GM12878 (cell line): Measurements from ENCODE around the gene CMSS1. TPM values are rescaled to one million over a fixed set of nuclear protein-coding genes. Genes with fewer than 3 reads are reported as not detected.

ENCODE experiments used
- ATAC-seq: fragments of 200-7000 bp; cut with Tn5 transposase; 3 replicates; pipeline ENCODE4 v1.9.1; 2020; ENCODE audit warnings: mild to moderate bottlenecking, moderate library complexity
- BruUV-seq: library from RNA; stranded (reverse); fragments of 400-500 nt; replicated peaks from 2 replicates; lab custom pipeline; 2021; lab: Mats Ljungman, UMichigan
- CTCF ChIA-PET: fragments of 300-600 bp; sonication (Branson Sonifier 250); formaldehyde crosslinking; extraction: SDS; loops from one replicate; lab custom pipeline; 2021; ENCODE audit warnings: inconsistent platforms; lab: Yijun Ruan, JAX
- POLR2A ChIA-PET: fragments of 350-600 bp; formaldehyde crosslinking; extraction: SDS; loops from one replicate; lab custom pipeline; 2021; ENCODE audit warnings: inconsistent platforms; lab: Charles Lee
- RAD21 ChIA-PET: fragments of 300-600 bp; sonication (Branson Sonifier 250); formaldehyde crosslinking; loops from one replicate; lab custom pipeline; 2023; ENCODE audit warnings: antibody characterized with exemption; ENCODE audit not compliant: unreplicated experiment; lab: Charles Lee
- SMC1A ChIA-PET: fragments of 300-600 bp; sonication (Branson Sonifier 250); formaldehyde crosslinking; loops from one replicate; lab custom pipeline; 2023; ENCODE audit not compliant: unreplicated experiment, uncharacterized antibody; lab: Charles Lee
- DNase-seq: peaks from one replicate; pipeline ENCODE4 v3.0.0-alpha.2; 2011; ENCODE audit warnings: low read depth, low spot score
- FAIRE-seq: peaks from 3 replicates; lab custom pipeline; 2011; peaks lifted over from hg19 to GRCh38; lab: Jason Lieb, UNC
- H2AFZ ChIP-seq: 2 replicates; pipeline ENCODE4 v1.6.0; 2011; ENCODE audit warnings: low read depth, low read length, control low read depth; ENCODE audit not compliant: control insufficient read depth
- H3K27ac ChIP-seq: 2 replicates; pipeline ENCODE4 v1.5.1; 2011; ENCODE audit warnings: control low read depth; ENCODE audit not compliant: control insufficient read depth, insufficient read depth
- H3K27me3 ChIP-seq, 2 experiments: replicated peaks in 1 of 2; 2 replicates each; pipeline versions ENCODE4 v1.6.0 to v1.6.1; 2011; ENCODE audit warnings: low read length in 1 of 2; ENCODE audit not compliant: control insufficient read depth in 2 of 2, insufficient read depth in 2 of 2
- H3K36me3 ChIP-seq, 2 experiments: 2 replicates each; pipeline ENCODE4 v1.5.1; 2011; ENCODE audit warnings: low read length in 1 of 2; ENCODE audit not compliant: control insufficient read depth in 2 of 2, insufficient read depth in 2 of 2
- H3K4me1 ChIP-seq: 2 replicates; pipeline ENCODE4 v1.6.1; 2011; ENCODE audit warnings: mild to moderate bottlenecking, low read length, moderate library complexity, mixed read lengths; ENCODE audit not compliant: control insufficient read depth, insufficient read depth
- H3K4me2 ChIP-seq: 2 replicates; pipeline ENCODE4 v1.6.0; 2011; ENCODE audit warnings: control low read depth; ENCODE audit not compliant: control insufficient read depth, insufficient read depth
- H3K4me3 ChIP-seq: fragments of 200-600 bp; sonication (generic); 2 replicates; pipeline ENCODE4 v1.5.1; 2016
- H3K79me2 ChIP-seq: 2 replicates; pipeline ENCODE4 v1.6.0; 2011; ENCODE audit warnings: low read length; ENCODE audit not compliant: control insufficient read depth, insufficient read depth
- H3K9ac ChIP-seq: 2 replicates; pipeline ENCODE4 v1.8.0; 2011; ENCODE audit warnings: low read length, control low read depth, mixed read lengths; ENCODE audit not compliant: control insufficient read depth, insufficient read depth
- H3K9me3 ChIP-seq: replicated peaks from 3 replicates; pipeline ENCODE4 v1.5.1; 2011; ENCODE audit warnings: mild to moderate bottlenecking, low read length; ENCODE audit not compliant: control insufficient read depth, insufficient read depth
- H4K20me1 ChIP-seq: 2 replicates; pipeline ENCODE4 v1.6.0; 2011; ENCODE audit not compliant: control insufficient read depth, insufficient read depth
- ASH2L ChIP-seq: fragments of 300-600, 200-600 bp; sonication (generic); IDR thresholded peaks from 2 replicates; pipeline ENCODE4 v1.6.1; 2017; ENCODE audit warnings: low read depth, mild to moderate bottlenecking, borderline replicate concordance
- CBFB ChIP-seq: IDR thresholded peaks from 2 replicates; pipeline ENCODE4 v1.6.1; 2016; ENCODE audit warnings: antibody characterized with exemption, low read depth
- ESRRA ChIP-seq: IDR thresholded peaks from 2 replicates; pipeline ENCODE4 v1.6.1; 2012; ENCODE audit warnings: mild to moderate bottlenecking, low read length, improper control_type of control experiment
- HCFC1 ChIP-seq: fragments of 150-350 bp; IDR thresholded peaks from 2 replicates; pipeline ENCODE4 v1.6.1; 2014; ENCODE audit warnings: low read length
- IKZF2 ChIP-seq, 2 experiments: fragments of 450-650 bp; IDR thresholded peaks; 2 replicates each; pipeline ENCODE4 v1.6.1; 2017; ENCODE audit warnings: mild to moderate bottlenecking in 2 of 2, moderate library complexity in 2 of 2
- IRF5 ChIP-seq: fragments of 450-650 bp; IDR thresholded peaks from 2 replicates; pipeline ENCODE4 v1.6.1; 2017; ENCODE audit warnings: borderline replicate concordance
- PBX3 ChIP-seq: IDR thresholded peaks from 2 replicates; pipeline ENCODE4 v1.6.1; 2011; ENCODE audit warnings: mild to moderate bottlenecking, low read depth, low read length, moderate library complexity; ENCODE audit not compliant: insufficient replicate concordance
- RFX5 ChIP-seq: IDR thresholded peaks from 2 replicates; pipeline ENCODE4 v1.6.1; 2011; ENCODE audit warnings: low read depth, low read length, improper control_type of control experiment
- STAT3 ChIP-seq: IDR thresholded peaks from 2 replicates; pipeline ENCODE4 v1.6.1; 2011; ENCODE audit warnings: low read depth, low read length, improper control_type of control experiment
- YBX1 ChIP-seq: fragments of 450-650 bp; IDR thresholded peaks from 2 replicates; pipeline ENCODE4 v1.6.1; 2016; ENCODE audit warnings: antibody characterized with exemption
- YY1 ChIP-seq: IDR thresholded peaks from 2 replicates; pipeline ENCODE4 v1.6.1; 2011; ENCODE audit warnings: low read depth, mild to moderate bottlenecking, low read length
- ZBTB11 ChIP-seq: fragments of 450-650 bp; formaldehyde crosslinking; IDR thresholded peaks from 2 replicates; pipeline ENCODE4 v1.5.0; 2022; ENCODE audit warnings: mild to moderate bottlenecking, missing genetic modification characterization
- ZNF217 ChIP-seq: fragments of 450-650 bp; IDR thresholded peaks from 2 replicates; pipeline ENCODE4 v1.6.1; 2017; ENCODE audit warnings: antibody characterized with exemption, mild to moderate bottlenecking
- ZNF384 ChIP-seq: IDR thresholded peaks from 2 replicates; pipeline ENCODE4 v1.6.1; 2012; ENCODE audit warnings: low read depth, mild to moderate bottlenecking, low read length, improper control_type of control experiment, borderline replicate concordance
- WGBS: methylation state at CpG from one replicate; pipeline ENCODE4 v1.1.6; 2016; ENCODE audit warnings: low lambda C conversion rate; ENCODE audit not compliant: insufficient replicate concordance, insufficient coverage; ENCODE audit errors: missing lambda C conversion rate; 5-methylcytosine and 5-hydroxymethylcytosine counted together
- in situ Hi-C: fragments of 300-500 bp; cut with MboI; formaldehyde crosslinking; loops from 9 replicates; pipeline ENCODE4 v1.14.3; 2018; ENCODE audit warnings: mixed read lengths
- intact Hi-C: fragments of 100-400 bp; cut with micrococcal nuclease; formaldehyde crosslinking; loops from one replicate; pipeline ENCODE4 v1.14.2; 2022; ENCODE audit not compliant: unreplicated experiment
- polyA plus RNA-seq, 11 experiments: library from polyadenylated mRNA; depleted of rRNA in 4 of 11; unstranded in 6 of 11; stranded (reverse) in 5 of 11; fragments of >200 nt; fragmentation: Nextera tagmentation in 4 of 11; fragmentation: Illumina TruSeq in 1 of 11; extraction: Ambion mirVana in 4 of 11; extraction: Trizol in 1 of 11; gene quantifications; 1 replicate in 1 of 11; 2 replicates in 10 of 11; pipeline versions ENCODE4 v1.2.1 to v1.2.3, GENCODE V29; 2011 to 2016; ENCODE audit warnings: inconsistent platforms in 2 of 11, missing spikeins in 2 of 11, low read depth in 1 of 11
- total RNA-seq, 4 experiments: library from RNA; depleted of rRNA in 3 of 4; stranded (reverse); fragments of >200 nt in 3 of 4; fragmentation: Illumina TruSeq in 1 of 4; extraction: Trizol in 1 of 4; gene quantifications; 2 replicates each; pipeline versions ENCODE4 v1.2.1 to v1.2.3, GENCODE V29; 2013 to 2021
- TF ChIP-seq, protein P1 (sequence below): fragments of 450-650 bp; IDR thresholded peaks from 2 replicates; pipeline ENCODE4 v1.6.1; 2017; ENCODE audit warnings: low read depth, mild to moderate bottlenecking, moderate library complexity

The CMSS1 gene
- total and polyA plus RNA-seq, 10 of the 15 experiments (the other 5 are each of a cell fraction or from before 2014, with no cell fraction given): 31.0 to 118 (median 70.1) TPM

DNA sequence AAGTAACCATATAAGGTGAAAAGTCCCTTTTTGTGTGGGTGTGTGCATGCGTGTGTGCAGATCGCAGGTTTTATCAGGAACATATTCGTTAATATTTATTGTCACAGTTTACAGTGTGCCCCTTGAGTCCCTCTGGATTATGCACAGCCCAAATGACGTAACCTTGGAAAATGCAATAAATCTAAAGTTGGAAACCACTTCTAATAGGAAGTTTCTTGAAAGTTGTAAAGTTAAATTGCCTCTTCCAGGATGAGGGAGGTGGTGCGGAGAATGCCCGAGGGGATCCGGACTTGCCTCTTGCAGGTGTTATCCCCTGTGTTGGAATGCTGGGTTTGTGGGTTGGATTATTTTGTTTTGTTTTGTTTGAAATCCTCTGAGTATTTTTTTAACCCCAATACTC is 143.3 kb downstream of the CMSS1 start:
- DNase-seq (no peak), ATAC-seq (no peak), FAIRE-seq (no peak)
- Histone ChIP-seq H3K4me1 (no peaks in the 10 kb centered on the region), H3K27ac (no peak overlapping the region), H3K79me2 (no peaks in the 10 kb centered on the region), H3K27me3 (no peaks in the 10 kb centered on the region), H3K4me2 (no peak overlapping the region), H2AFZ (no peak overlapping the region), H3K36me3 (no peaks in the 10 kb centered on the region), H4K20me1 (no peaks in the 10 kb centered on the region), H3K9ac (no peak overlapping the region), H3K9me3 (no peaks in the 10 kb centered on the region), H3K4me3 (no peak overlapping the region)
- BruUV-seq: no TSS peak
- TF ChIP-seq ZNF217 (no peak), PBX3 (no peak), ZBTB11 (no peak), CBFB (no peak), IRF5 (no peak), IKZF2 (IDR thresholded peaks at IDR 0.05) (no peak), ZNF384 (no peak), ESRRA (no peak), ASH2L (no peak), STAT3 (no peak), HCFC1 (no peak), RFX5 (no peak), YBX1 (no peak), YY1 (no peak)
- TF ChIP-seq, protein P1, sequence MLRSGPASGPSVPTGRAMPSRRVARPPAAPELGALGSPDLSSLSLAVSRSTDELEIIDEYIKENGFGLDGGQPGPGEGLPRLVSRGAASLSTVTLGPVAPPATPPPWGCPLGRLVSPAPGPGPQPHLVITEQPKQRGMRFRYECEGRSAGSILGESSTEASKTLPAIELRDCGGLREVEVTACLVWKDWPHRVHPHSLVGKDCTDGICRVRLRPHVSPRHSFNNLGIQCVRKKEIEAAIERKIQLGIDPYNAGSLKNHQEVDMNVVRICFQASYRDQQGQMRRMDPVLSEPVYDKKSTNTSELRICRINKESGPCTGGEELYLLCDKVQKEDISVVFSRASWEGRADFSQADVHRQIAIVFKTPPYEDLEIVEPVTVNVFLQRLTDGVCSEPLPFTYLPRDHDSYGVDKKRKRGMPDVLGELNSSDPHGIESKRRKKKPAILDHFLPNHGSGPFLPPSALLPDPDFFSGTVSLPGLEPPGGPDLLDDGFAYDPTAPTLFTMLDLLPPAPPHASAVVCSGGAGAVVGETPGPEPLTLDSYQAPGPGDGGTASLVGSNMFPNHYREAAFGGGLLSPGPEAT: no peak
- 97% methylated on average over 7 of the region's 7 CpGs for WGBS
- CTCF ChIA-PET: no interaction called here
- POLR2A ChIA-PET: no interaction called here
- RAD21 ChIA-PET: no interaction called here
- in situ Hi-C loops (no loop called here), intact Hi-C loops (no loop called here)
- SMC1A ChIA-PET: no interaction called here
